ENCODE measurements around the gene PRSS33.

Gene PRSS33

DNA sequence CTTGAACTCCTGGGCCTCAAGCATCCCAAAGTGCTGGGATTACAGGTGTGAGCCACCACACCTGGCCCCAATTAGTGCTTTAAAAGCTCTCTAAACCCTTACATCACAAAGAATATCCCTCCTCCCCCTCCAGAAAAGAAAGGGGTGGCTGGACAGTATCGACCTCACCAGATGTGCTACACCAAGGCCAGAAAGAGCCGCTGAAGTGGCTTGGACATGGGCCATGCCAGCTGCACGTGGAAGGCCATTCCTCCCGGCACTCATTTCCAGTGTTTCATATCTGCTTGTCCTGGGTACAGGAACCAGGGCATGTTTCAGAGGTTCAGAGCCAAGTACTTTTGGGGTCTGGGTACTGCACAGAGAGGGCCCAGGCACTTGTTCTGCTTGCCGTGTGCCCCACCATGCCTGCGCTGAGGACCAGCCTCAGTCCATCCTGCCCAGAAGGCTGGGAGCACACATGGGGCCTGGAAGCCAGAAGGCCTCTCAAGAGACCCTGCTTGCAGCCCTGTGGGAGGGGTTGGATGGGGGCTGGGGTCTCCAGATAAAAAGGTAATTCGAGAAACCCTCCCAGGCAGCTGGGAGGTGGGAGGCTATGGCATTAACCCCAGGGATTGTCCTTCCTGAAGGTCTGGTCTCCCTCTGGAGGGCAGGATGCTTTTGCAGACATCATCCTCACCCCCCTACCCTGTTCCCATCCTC lies 38.5 kb downstream of the PRSS33 start:
- TF ChIP-seq, protein P1, sequence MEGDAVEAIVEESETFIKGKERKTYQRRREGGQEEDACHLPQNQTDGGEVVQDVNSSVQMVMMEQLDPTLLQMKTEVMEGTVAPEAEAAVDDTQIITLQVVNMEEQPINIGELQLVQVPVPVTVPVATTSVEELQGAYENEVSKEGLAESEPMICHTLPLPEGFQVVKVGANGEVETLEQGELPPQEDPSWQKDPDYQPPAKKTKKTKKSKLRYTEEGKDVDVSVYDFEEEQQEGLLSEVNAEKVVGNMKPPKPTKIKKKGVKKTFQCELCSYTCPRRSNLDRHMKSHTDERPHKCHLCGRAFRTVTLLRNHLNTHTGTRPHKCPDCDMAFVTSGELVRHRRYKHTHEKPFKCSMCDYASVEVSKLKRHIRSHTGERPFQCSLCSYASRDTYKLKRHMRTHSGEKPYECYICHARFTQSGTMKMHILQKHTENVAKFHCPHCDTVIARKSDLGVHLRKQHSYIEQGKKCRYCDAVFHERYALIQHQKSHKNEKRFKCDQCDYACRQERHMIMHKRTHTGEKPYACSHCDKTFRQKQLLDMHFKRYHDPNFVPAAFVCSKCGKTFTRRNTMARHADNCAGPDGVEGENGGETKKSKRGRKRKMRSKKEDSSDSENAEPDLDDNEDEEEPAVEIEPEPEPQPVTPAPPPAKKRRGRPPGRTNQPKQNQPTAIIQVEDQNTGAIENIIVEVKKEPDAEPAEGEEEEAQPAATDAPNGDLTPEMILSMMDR (IDR thresholded peaks at IDR 0.05; ENCODE audit: low read depth, low read length): no peak
- DNase-seq (ENCODE audit: low read depth in 2 of 2): no peak
- H3K4me3 ChIP-seq (replicated peaks in 1 of 2; ENCODE audit: low read depth in 2 of 2, low read length in 2 of 2): no peak overlapping the region

DNA sequence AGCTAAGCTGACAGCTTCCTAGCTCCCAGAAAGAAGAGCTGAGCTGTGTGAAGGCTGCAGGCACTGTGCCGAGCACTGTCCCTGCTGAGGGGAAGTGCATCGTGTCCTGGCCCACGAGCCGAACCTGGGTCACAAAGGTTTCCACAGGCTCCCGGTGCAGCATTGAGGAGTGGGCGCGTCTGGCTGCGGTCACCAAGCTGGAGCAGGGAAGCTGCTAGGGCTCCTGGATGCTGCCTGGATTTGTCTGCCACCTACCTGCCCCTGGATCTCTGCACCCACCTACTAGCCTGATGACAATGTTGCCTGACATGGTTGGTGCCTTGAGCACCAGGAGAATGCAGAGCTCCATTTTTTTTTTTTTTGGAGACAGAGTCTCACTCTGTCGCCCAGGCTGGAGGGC lies 41.4 kb downstream of the PRSS33 start:
- TF ChIP-seq, protein P1 (IDR thresholded peaks at IDR 0.05; ENCODE audit: low read depth, low read length): no peak
- H3K4me3 ChIP-seq (replicated peaks in 1 of 2; ENCODE audit: low read depth in 2 of 2, low read length in 2 of 2): no peak overlapping the region
- no peak for DNase-seq (ENCODE audit: low read depth in 2 of 2)

DNA sequence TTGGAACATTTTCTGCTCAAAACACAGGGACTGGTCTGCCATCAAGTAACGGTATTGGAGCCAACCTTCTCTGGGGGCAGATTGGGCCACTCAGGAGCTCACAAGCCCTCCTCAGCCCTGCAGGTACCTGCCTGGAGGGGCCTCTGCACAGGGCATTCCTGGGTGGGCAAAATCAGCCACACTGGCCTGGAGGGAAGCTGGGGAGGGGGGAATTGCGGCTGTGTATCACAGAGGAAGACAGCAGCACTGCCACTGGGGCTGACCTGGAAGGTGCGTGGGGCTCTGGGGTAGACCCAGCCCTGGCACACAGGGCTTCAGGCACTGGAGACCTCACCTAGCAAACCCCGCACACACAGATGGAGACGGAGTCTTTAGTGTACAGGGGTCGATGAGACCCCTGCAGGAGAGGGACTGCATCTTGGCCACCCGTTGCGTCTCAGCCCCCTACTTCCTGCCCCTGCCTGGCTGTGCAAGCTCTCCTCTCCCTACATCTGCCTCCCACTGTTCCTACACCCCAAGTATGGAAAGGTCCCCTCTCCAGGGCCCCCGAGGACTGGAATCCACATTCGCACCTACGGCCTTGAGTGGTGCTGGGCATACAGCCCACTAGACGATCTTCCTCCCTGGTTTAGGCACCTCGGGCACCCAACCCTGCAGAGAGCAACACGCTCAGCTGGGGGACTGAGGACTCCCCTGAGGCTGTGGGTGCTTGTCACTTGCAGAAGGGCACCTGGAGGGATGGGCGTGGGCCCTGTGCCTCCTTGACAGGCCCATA lies 42.1 kb downstream of the PRSS33 start:
- no peak overlapping the region for H3K4me3 ChIP-seq (replicated peaks in 1 of 2; ENCODE audit: low read depth in 2 of 2, low read length in 2 of 2)
- no peak for DNase-seq (ENCODE audit: low read depth in 2 of 2)
- TF ChIP-seq, protein P1 (IDR thresholded peaks at IDR 0.05; ENCODE audit: low read depth, low read length): no peak

DNA sequence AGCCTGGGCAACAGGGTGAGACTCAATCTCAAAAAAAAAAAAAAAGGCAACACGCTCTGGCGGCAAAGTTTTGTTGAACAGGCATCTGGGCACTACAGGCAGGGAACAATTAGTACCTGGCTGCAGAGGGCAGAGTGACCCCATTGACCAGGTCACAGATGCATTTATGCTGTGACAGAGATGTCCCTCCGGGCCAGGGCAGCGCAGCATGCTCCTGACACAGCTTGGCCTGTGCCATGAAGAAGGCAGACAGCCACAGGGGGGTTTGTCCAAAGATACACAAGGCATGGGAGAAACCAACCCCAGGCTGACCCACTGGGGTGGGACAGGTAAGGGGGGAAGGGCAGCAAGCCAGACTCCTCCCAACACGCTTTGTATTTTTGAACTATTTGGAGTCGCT lies 42.6 kb downstream of the PRSS33 start:
- H3K4me3 ChIP-seq (replicated peaks in 1 of 2; ENCODE audit: low read depth in 2 of 2, low read length in 2 of 2): no peak overlapping the region
- TF ChIP-seq, protein P1 (IDR thresholded peaks at IDR 0.05; ENCODE audit: low read depth, low read length): no peak
- no peak for DNase-seq (ENCODE audit: low read depth in 2 of 2)

DNA sequence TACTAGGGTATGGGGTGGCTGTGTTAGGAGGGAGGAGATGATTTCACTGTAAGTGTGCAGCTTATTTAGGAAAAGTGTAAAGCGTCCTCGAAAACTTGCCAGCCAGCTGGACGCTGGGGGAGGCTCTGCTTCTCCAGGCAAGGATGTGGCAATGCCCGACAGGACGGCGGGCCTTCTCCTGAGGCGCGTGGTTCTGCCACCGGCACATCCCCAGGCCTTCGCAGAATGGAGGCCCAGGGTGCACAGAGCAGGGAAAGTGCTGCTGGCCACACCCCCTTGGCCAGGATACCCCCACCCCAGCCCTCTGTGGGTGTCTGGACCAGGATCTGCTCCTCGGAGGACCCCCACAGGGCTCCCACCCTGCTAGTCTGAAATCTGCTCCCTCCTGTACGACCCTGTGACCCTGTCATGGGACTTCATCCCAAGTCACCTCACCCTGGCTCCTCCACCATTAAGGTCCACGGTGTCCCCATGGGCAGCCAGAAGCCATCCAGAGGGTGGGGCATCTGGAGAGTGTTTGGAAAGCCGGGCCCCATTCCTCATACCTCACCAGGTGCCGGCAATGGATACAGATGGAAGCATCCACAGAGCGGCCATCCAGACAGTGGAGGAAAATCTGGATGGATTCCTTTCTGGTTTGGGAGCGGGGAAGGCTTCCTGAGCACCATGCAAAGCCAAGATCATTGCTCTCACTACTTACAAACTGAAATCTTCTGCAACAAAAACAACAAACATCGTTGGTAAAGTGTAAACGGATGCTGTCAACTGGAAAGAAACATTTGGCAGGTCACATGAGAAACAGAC lies 44.2 kb downstream of the PRSS33 start:
- H3K4me3 ChIP-seq (replicated peaks in 1 of 2; ENCODE audit: low read depth in 2 of 2, low read length in 2 of 2): no peak overlapping the region
- TF ChIP-seq, protein P1 (IDR thresholded peaks at IDR 0.05; ENCODE audit: low read depth, low read length): no peak
- no peak for DNase-seq (ENCODE audit: low read depth in 2 of 2)

DNA sequence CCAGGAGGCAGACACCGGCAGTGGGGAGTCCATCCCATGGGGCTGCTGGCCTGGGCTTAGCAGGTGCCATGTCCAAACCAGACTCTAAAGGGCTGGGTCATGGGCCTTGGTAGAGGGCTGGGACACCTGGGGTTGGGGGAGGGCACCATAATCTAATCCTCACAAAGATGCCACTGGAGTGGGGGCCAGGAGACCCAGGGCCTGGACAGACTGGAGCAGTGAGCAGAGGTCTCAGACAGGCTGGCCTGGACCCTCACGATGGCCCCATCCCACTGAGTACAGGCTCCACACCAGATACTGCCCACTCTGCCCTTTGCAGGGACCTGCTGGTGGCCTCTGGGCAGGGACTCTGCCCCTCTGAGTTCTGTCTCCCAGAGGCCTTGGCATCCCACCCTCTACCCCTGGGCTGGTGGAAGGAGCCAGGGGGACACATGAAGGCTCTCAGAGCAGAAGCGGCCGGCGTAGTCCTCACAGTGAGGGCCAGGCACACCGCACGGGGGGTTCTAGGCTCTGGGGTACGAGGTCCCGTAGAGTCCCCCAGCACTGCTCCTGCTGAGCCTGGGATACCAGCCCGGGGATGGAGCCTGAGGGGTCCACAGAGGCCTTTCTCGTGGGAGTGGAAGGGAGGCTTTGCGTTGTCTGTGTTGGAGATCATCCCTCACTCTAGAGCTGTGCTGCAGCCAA lies 44.9 kb downstream of the PRSS33 start:
- no peak for DNase-seq (ENCODE audit: low read depth in 2 of 2)
- no peak overlapping the region for H3K4me3 ChIP-seq (replicated peaks in 1 of 2; ENCODE audit: low read depth in 2 of 2, low read length in 2 of 2)
- TF ChIP-seq, protein P1 (IDR thresholded peaks at IDR 0.05; ENCODE audit: low read depth, low read length): no peak
